Colonic mucosa (tissue), 4 donors: Measurements from ENCODE around the gene PLA2G4F. TPM values are rescaled to one million over a fixed set of nuclear protein-coding genes. Genes with fewer than 3 reads are reported as not detected.
A peak's percentile ranks its signal among the peaks of the same experiment; 100 is the strongest.

Source experiments
- DNase-seq: peaks from one replicate; pipeline ENCODE4 v3.0.0-alpha.2; 2020
- H3K27ac ChIP-seq: fragments of 200-600 bp; one replicate; pipeline ENCODE4 v1.8.0; 2021
- H3K27me3 ChIP-seq: fragments of 200-600 bp; one replicate; pipeline ENCODE4 v1.8.0; 2021
- H3K36me3 ChIP-seq: fragments of 200-600 bp; one replicate; pipeline ENCODE4 v1.8.0; 2021
- H3K4me1 ChIP-seq: fragments of 200-600 bp; one replicate; pipeline ENCODE4 v1.8.0; 2021; ENCODE audit warnings: mild to moderate bottlenecking
- H3K4me3 ChIP-seq: fragments of 200-600 bp; one replicate; pipeline ENCODE4 v1.8.0; 2021
- H3K9ac ChIP-seq, 2 donors: one replicate each; pipeline ENCODE4 v1.7.0; 2013; ENCODE audit warnings: control low read depth in 2 of 2, low read depth in 2 of 2, low read length in 2 of 2
- H3K9me3 ChIP-seq: fragments of 200-600 bp; one replicate; pipeline ENCODE4 v1.8.0; 2021
- intact Hi-C: fragments of 100-400 bp; cut with DNase I; formaldehyde crosslinking; loops from one replicate; pipeline ENCODE4 v1.14.1; 2022
- total RNA-seq, 2 donors: library from RNA; stranded (reverse); fragmentation: NEBNext Ultra II Directional in 1 of 2; extraction: Animal tissue kit (Norgen Biotek cat#: 25700) in 1 of 2; gene quantifications; one replicate each; pipeline ENCODE4 v1.2.1, GENCODE V29; 2021
- TF ChIP-seq, protein P1 (sequence below): fragments of 200-600 bp; IDR thresholded peaks from one replicate; pipeline ENCODE4 v1.8.0; 2022; ENCODE audit warnings: antibody characterized with exemption, mild to moderate bottlenecking
- donor health status: healthy.
- donor health status: DM: no; HTN: no; CAD: no.
- donor health status: DM: no; HTN: no; CAD: no.

Gene PLA2G4F
- total RNA-seq, 2 donors from 2014 or later, result 27.7 to 30.2 TPM

GRCh38 chr15:42104095-42104891 is 52.1 kb downstream of the PLA2G4F start:
- H3K9me3 ChIP-seq, result no peaks in the 10 kb centered on the region
- no peak overlapping the region for H3K9ac ChIP-seq
- peaks cover 7% of the 10 kb centered on the region for H3K4me1 ChIP-seq
- no peaks in the 10 kb centered on the region for H3K27me3 ChIP-seq
- no peaks in the 10 kb centered on the region for H3K36me3 ChIP-seq
- intact Hi-C loops, result no loop called here
- no peak overlapping the region for H3K4me3 ChIP-seq
- DNase-seq, result peak; percentile 16
- TF ChIP-seq, protein P1, sequence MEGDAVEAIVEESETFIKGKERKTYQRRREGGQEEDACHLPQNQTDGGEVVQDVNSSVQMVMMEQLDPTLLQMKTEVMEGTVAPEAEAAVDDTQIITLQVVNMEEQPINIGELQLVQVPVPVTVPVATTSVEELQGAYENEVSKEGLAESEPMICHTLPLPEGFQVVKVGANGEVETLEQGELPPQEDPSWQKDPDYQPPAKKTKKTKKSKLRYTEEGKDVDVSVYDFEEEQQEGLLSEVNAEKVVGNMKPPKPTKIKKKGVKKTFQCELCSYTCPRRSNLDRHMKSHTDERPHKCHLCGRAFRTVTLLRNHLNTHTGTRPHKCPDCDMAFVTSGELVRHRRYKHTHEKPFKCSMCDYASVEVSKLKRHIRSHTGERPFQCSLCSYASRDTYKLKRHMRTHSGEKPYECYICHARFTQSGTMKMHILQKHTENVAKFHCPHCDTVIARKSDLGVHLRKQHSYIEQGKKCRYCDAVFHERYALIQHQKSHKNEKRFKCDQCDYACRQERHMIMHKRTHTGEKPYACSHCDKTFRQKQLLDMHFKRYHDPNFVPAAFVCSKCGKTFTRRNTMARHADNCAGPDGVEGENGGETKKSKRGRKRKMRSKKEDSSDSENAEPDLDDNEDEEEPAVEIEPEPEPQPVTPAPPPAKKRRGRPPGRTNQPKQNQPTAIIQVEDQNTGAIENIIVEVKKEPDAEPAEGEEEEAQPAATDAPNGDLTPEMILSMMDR, result no peak
- no peak overlapping the region for H3K27ac ChIP-seq

DNA sequence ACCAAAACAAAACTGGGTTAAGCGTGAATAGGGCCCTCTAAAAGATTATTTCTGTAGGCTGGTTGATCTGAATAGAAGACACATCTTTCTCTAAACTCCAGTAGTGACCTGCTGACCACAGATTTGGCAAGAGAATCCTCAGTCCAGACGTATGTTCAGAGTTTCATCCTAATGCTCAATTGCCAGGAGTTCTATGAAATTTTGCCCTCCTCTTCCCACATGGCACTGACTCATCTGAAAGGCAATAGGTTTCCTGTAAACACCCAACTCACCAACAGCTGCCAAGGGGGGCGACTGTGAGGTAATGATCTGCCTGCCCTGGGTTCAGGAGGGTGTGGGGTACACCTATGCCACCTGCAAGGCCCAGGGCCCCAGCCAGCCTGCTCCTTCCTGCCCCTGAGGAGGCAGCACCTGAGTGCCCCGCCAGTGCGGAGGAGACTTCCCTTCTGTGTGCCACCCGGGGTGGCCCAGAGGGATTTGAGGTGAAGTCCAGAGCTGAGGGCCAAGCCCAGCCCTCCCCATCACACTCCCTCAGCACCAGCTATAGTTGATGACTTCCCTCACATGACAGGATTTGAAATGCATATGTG is 53.7 kb downstream of the PLA2G4F start:
- Histone ChIP-seq H3K27ac (no peak overlapping the region), H3K36me3 (no peaks in the 10 kb centered on the region), H3K9ac (no peak overlapping the region), H3K9me3 (no peaks in the 10 kb centered on the region), H3K4me1 (peaks cover 7% of the 10 kb centered on the region), H3K4me3 (no peak overlapping the region), H3K27me3 (no peaks in the 10 kb centered on the region)
- intact Hi-C loops, result no loop called here
- DNase-seq, result peak; percentile 17
- TF ChIP-seq, protein P1, result no peak

DNA sequence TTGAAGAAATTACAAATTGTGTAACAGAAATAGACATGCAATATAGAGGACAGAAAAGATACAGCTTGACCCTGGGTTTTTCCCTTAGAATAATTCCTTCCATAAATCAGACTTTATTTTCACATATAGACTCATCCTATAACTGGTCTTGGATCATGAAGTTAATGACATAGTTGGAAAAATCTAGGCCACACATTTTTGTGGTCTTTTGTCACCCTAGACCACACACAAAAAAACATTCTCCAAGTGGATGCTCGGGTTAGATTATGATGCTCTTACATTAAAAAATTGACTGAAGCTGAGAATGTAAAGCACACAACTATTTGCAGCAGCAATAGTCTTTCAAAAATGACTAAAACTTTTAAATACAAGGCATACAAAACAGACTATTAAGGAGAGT is 54.6 kb downstream of the PLA2G4F start:
- no peak overlapping the region for H3K27ac ChIP-seq
- intact Hi-C loops, result no loop called here

GRCh38 chr15:42100021-42100800 is 56.2 kb downstream of the PLA2G4F start:
- TF ChIP-seq, protein P1, result no peak
- Histone ChIP-seq H3K36me3 (no peaks in the 10 kb centered on the region), H3K9me3 (no peaks in the 10 kb centered on the region), H3K4me3 (no peak overlapping the region), H3K9ac (no peak overlapping the region), H3K27me3 (no peaks in the 10 kb centered on the region), H3K4me1 (no peaks in the 10 kb centered on the region), H3K27ac (no peak overlapping the region)
- intact Hi-C loops, result no loop called here
- DNase-seq, result peak; percentile 33

More for the DNA sequence above, 54.6 kb downstream of the PLA2G4F start:
- H3K4me1 ChIP-seq, result peaks cover 7% of the 10 kb centered on the region
- H3K27me3 ChIP-seq, result no peaks in the 10 kb centered on the region
- no peaks in the 10 kb centered on the region for H3K9me3 ChIP-seq
- TF ChIP-seq, protein P1, result no peak
- H3K9ac ChIP-seq, result no peak overlapping the region
- no peak overlapping the region for H3K4me3 ChIP-seq
- no peak for DNase-seq
- no peaks in the 10 kb centered on the region for H3K36me3 ChIP-seq

DNA sequence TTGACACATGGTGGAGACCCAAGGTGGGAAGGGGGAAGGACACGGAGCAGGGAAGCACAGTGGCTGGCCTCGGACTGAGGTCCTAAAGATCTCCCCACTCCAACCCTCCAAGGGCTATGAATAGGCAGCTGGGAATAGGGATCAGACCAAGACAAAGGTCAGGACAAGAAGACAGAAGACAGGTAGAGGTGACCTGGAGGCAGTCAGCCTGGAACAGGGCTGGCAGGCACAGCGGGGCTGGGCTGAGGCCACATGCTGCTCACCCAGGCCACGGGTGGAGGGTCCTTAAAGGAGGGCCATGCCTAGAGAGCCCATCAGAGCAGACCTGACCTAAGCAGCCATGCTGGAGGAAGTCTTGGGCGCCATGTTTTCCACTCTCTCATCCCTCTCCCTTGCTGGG is 59.4 kb downstream of the PLA2G4F start:
- no peaks in the 10 kb centered on the region for H3K36me3 ChIP-seq
- H3K27ac ChIP-seq, result no peak overlapping the region
- DNase-seq, result no peak
- no peaks in the 10 kb centered on the region for H3K27me3 ChIP-seq
- no peak overlapping the region for H3K4me3 ChIP-seq
- no peaks in the 10 kb centered on the region for H3K4me1 ChIP-seq
- TF ChIP-seq, protein P1, result no peak
- H3K9me3 ChIP-seq, result no peaks in the 10 kb centered on the region
- intact Hi-C loops, result no loop called here
- no peak overlapping the region for H3K9ac ChIP-seq
